Body of pancreas (tissue), 4 donors: ENCODE measurements around the gene HOXA2.

Source experiments
- POLR2A ChIP-seq, 3 donors: fragments of 450-650 bp; IDR thresholded peaks; one replicate each; pipeline ENCODE4 v1.6.1; 2016; ENCODE audit warnings: antibody characterized with exemption in 3 of 3, mild to moderate bottlenecking in 2 of 3
- TF ChIP-seq, protein P1 (sequence below), 7 experiments: fragments of 450-650 bp in 4 of 7; fragments of 200-600 bp in 3 of 7; sonication (generic) in 3 of 7; IDR thresholded peaks; one replicate each; pipeline ENCODE4 v1.5.1; 2016 to 2019; ENCODE audit warnings: antibody characterized with exemption in 7 of 7

DNA sequence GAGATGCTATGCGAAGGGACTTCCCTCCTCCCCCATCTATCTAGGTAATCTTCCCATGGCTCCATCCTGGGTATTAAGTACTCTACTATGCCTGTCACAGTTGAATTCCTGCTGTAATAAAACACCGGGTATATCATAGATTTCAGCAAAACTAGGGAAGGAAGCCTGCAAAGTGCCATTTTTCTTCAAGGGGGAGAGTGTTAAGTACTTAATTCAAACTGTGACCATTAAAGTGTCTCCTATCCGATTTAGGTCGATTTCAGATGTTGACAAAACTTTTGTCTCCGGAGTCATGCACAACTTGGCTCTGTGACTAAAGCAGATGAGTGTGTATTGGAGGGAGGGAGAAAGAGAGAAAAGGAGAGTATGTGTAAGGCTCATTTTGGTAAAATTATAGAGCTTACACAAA, 23.5 kb upstream of the HOXA2 start:
- no peak for TF ChIP-seq POLR2A (IDR thresholded peaks at IDR 0.05)
- TF ChIP-seq, protein P1, sequence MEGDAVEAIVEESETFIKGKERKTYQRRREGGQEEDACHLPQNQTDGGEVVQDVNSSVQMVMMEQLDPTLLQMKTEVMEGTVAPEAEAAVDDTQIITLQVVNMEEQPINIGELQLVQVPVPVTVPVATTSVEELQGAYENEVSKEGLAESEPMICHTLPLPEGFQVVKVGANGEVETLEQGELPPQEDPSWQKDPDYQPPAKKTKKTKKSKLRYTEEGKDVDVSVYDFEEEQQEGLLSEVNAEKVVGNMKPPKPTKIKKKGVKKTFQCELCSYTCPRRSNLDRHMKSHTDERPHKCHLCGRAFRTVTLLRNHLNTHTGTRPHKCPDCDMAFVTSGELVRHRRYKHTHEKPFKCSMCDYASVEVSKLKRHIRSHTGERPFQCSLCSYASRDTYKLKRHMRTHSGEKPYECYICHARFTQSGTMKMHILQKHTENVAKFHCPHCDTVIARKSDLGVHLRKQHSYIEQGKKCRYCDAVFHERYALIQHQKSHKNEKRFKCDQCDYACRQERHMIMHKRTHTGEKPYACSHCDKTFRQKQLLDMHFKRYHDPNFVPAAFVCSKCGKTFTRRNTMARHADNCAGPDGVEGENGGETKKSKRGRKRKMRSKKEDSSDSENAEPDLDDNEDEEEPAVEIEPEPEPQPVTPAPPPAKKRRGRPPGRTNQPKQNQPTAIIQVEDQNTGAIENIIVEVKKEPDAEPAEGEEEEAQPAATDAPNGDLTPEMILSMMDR (IDR thresholded peaks at IDR 0.05): no peak
